Tibial nerve (tissue), 4 donors: ENCODE data around the gene TRIM41. TPM values are rescaled to one million over a fixed set of nuclear protein-coding genes. Genes with fewer than 3 reads are reported as not detected.
"Not testable (repeated sequence)": the region's sequence is repeated elsewhere in the genome, so short reads cannot be mapped to it uniquely, and the experiment has no call there.

Source experiments
- DNase-seq, 2 donors: peaks; one replicate each; pipeline ENCODE4 v3.0.0-alpha.2; 2019; ENCODE audit warnings: low spot score in 2 of 2
- H3K27ac ChIP-seq, 4 donors: fragments of 200-600 bp; sonication (generic) in 3 of 4; one replicate each; pipeline ENCODE4 v1.5.1; 2017 to 2019; ENCODE audit warnings: mild to moderate bottlenecking in 1 of 4
- H3K27me3 ChIP-seq, 2 donors: fragments of 200-600 bp; sonication (generic) in 1 of 2; one replicate each; pipeline versions ENCODE4 v1.5.1 to v1.6.0; 2017 to 2019
- H3K36me3 ChIP-seq, 3 donors: fragments of 200-600 bp; sonication (generic); one replicate each; pipeline ENCODE4 v1.5.1; 2018 to 2019
- H3K4me1 ChIP-seq, 4 donors: fragments of 200-600 bp; sonication (generic) in 3 of 4; one replicate each; pipeline ENCODE4 v1.5.1; 2017 to 2019
- H3K4me3 ChIP-seq, 4 donors: fragments of 200-600 bp; sonication (generic) in 3 of 4; one replicate each; pipeline ENCODE4 v1.5.1; 2017 to 2019; ENCODE audit warnings: mild to moderate bottlenecking in 1 of 4, moderate library complexity in 1 of 4
- H3K9me3 ChIP-seq, 4 donors: fragments of 200-600 bp; sonication (generic) in 3 of 4; one replicate each; pipeline ENCODE4 v1.5.1; 2017 to 2019
- EP300 ChIP-seq, 2 donors: sonication (generic); formaldehyde crosslinking; IDR thresholded peaks; one replicate each; pipeline ENCODE4 v1.6.1; 2017; ENCODE audit warnings: antibody characterized with exemption in 2 of 2, mild to moderate bottlenecking in 1 of 2
- POLR2A ChIP-seq, 2 donors: fragments of 450-650 bp; IDR thresholded peaks; one replicate each; pipeline ENCODE4 v1.6.1; 2017; ENCODE audit warnings: antibody characterized with exemption in 2 of 2, mild to moderate bottlenecking in 2 of 2, moderate library complexity in 2 of 2
- WGBS, 2 donors: methylation state at CpG; one replicate each; pipeline ENCODE4 v1.1.5; 2018; 5-methylcytosine and 5-hydroxymethylcytosine counted together
- total RNA-seq, 4 donors: library from RNA; depleted of rRNA; stranded (reverse); fragments of >200 nt; gene quantifications; one replicate each; pipeline ENCODE4 v1.1.0, GENCODE V29; 2016
- TF ChIP-seq, protein P1 (sequence below), 5 experiments: fragments of 200-600 bp in 3 of 5; fragments of 450-650 bp in 2 of 5; sonication (generic) in 3 of 5; IDR thresholded peaks; one replicate each; pipeline ENCODE4 v1.5.1; 2016 to 2019; ENCODE audit warnings: antibody characterized with exemption in 5 of 5, mild to moderate bottlenecking in 3 of 5, moderate library complexity in 2 of 5

The TRIM41 gene
- total RNA-seq, 4 donors from 2014 or later = 17.9 to 25.7 (median 22.7) TPM

DNA sequence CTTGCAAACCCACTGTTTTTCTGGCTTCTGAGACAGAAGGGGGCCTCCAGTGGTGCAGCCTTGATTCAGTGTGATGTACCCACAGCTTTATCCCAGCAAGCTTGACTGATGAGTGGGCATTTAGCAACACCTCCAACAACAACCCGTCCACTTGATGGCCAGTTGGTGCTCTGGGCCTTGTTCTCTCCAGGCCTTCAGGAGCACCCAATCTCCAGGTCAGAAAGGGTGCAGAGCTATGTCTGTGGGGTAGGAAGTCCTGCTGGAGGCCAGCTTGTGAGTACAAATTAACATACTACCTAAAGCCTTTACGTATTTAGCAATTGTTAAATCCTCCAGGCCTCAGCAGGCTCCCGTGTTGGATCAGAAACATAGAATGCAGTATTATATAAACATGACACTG, 48.0 kb downstream of the TRIM41 start:
- Histone ChIP-seq H3K4me3 (no peak overlapping the region), H3K9me3 (no peaks in the 10 kb centered on the region), H3K36me3 (peaks cover 0 to 20% (median 0%) of the 10 kb centered on the region in 3 donors), H3K27ac (no peak overlapping the region), H3K4me1 (no peaks in the 10 kb centered on the region), H3K27me3 (no peaks in the 10 kb centered on the region)
- 89 to 91% methylated on average over 3 of the region's 3 CpGs for WGBS, 2 donors
- TF ChIP-seq, protein P1, sequence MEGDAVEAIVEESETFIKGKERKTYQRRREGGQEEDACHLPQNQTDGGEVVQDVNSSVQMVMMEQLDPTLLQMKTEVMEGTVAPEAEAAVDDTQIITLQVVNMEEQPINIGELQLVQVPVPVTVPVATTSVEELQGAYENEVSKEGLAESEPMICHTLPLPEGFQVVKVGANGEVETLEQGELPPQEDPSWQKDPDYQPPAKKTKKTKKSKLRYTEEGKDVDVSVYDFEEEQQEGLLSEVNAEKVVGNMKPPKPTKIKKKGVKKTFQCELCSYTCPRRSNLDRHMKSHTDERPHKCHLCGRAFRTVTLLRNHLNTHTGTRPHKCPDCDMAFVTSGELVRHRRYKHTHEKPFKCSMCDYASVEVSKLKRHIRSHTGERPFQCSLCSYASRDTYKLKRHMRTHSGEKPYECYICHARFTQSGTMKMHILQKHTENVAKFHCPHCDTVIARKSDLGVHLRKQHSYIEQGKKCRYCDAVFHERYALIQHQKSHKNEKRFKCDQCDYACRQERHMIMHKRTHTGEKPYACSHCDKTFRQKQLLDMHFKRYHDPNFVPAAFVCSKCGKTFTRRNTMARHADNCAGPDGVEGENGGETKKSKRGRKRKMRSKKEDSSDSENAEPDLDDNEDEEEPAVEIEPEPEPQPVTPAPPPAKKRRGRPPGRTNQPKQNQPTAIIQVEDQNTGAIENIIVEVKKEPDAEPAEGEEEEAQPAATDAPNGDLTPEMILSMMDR (IDR thresholded peaks at IDR 0.05) = no peak
- no peak for TF ChIP-seq POLR2A (IDR thresholded peaks at IDR 0.05)
- no peak for TF ChIP-seq EP300 (IDR thresholded peaks at IDR 0.05)
- DNase-seq = peak in 1 of 2 donors; percentile 1

GRCh38 chr5:181273433-181273744, 50.3 kb downstream of the TRIM41 start:
- H3K27me3 ChIP-seq, H3K4me1 ChIP-seq, DNase-seq, H3K4me3 ChIP-seq, H3K27ac ChIP-seq, H3K9me3 ChIP-seq: not testable (repeated sequence)
- WGBS, 2 donors = 53 to 66% methylated on average over 18 to 21 of the region's 28 CpGs
- H3K36me3 ChIP-seq = peaks cover 0 to 20% (median 0%) of the 10 kb centered on the region in 3 donors

DNA sequence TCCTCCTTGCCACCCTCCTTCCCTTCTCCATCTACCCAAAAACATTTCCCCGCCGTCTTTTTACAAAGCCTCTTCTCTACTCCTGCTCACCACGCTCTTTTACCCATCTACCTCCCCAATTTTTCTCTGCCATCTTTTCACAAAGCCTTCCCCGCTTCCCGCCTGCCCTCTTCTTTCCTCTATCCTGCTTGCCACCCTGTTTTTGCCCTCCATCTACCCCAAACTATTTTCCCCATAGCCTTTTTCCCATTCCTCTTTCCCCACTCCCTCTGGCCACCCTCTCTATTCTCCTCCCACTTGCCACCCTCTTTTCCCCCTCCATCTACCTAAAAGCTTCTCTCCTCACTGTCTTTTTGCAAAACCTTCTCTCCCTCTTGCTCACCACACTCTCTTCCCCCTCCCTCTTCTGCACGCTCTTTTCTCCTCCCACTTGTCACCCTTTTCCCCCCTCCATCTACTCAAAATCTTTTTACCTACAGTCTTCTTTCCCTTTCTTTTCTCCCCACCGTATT, 57.2 kb downstream of the TRIM41 start:
- DNase-seq = no peak
- Histone ChIP-seq H3K4me3 (no peak overlapping the region), H3K9me3 (no peaks in the 10 kb centered on the region), H3K36me3 (no peaks in the 10 kb centered on the region), H3K27ac (no peak overlapping the region), H3K4me1 (no peaks in the 10 kb centered on the region), H3K27me3 (no peaks in the 10 kb centered on the region)
- 85 to 86% methylated on average over 7 of the region's 7 CpGs for WGBS, 2 donors
- TF ChIP-seq POLR2A (IDR thresholded peaks at IDR 0.05) = no peak
- TF ChIP-seq EP300 (IDR thresholded peaks at IDR 0.05) = no peak
- TF ChIP-seq, protein P1 (IDR thresholded peaks at IDR 0.05) = no peak

GRCh38 chr5:181281077-181281983, 58.2 kb downstream of the TRIM41 start:
- no peak for DNase-seq
- H3K4me1 ChIP-seq = no peaks in the 10 kb centered on the region
- TF ChIP-seq POLR2A (IDR thresholded peaks at IDR 0.05) = no peak
- no peak for TF ChIP-seq EP300 (IDR thresholded peaks at IDR 0.05)
- TF ChIP-seq, protein P1 (IDR thresholded peaks at IDR 0.05) = no peak
- H3K36me3 ChIP-seq = peaks cover 0 to 4% (median 0%) of the 10 kb centered on the region in 3 donors
- H3K27ac ChIP-seq = no peak overlapping the region
- H3K27me3 ChIP-seq = no peaks in the 10 kb centered on the region
- 90 to 91% methylated on average over 40 of the region's 40 CpGs for WGBS, 2 donors
- H3K9me3 ChIP-seq = no peaks in the 10 kb centered on the region
- no peak overlapping the region for H3K4me3 ChIP-seq

DNA sequence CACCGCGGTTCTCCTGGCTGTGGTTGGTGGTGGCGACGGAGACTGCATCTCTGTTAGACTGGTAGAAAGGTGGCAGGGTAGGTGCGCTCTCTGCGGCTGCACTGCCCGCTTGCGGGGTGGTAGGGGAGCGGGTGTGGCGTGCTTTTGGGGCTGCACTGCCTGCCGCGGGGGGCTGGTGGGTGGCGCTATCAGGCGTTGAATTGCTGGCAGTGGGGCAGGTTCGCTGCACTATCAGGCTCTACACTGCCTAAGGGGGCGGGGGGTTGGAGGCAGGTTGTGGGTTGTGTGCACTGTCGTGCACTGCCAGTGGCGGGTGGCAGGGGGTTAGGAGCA, 58.9 kb downstream of the TRIM41 start:
- 85 to 92% methylated on average over 7 to 18 of the region's 18 CpGs for WGBS, 2 donors
- Histone ChIP-seq H3K4me1 (no peaks in the 10 kb centered on the region), H3K36me3 (peaks cover 0 to 9% (median 0%) of the 10 kb centered on the region in 3 donors), H3K27ac (no peak overlapping the region), H3K4me3 (no peak overlapping the region), H3K9me3 (no peaks in the 10 kb centered on the region), H3K27me3 (no peaks in the 10 kb centered on the region)
- no peak for DNase-seq
- no peak for TF ChIP-seq EP300 (IDR thresholded peaks at IDR 0.05)
- TF ChIP-seq, protein P1 (IDR thresholded peaks at IDR 0.05) = no peak
- no peak for TF ChIP-seq POLR2A (IDR thresholded peaks at IDR 0.05)

DNA sequence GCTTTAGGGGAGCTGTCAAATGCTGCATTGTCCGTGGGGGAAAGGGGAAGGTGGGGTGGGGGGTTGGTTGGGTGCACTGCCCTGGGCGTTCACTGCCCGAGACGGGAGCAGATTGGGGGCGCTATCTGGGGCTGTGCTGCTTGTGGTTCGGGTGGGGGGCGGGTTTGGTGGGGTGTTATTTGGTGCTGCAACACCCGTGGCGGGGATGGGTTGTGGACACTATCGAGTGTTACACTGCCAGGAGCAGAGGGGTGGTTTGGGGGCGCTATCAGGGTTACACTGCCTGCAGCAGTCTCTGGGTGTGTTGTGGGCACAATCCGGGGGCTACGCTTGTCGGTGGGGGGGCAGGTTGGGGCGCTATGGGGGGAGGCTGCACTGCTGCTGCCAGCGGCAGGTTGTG, 59.3 kb downstream of the TRIM41 start:
- not testable (repeated sequence) for H3K27me3 ChIP-seq, H3K4me1 ChIP-seq, H3K36me3 ChIP-seq, H3K27ac ChIP-seq, H3K4me3 ChIP-seq, H3K9me3 ChIP-seq, DNase-seq
- 69 to 84% methylated on average over 11 to 12 of the region's 16 CpGs for WGBS, 2 donors
